ENCODE data around the gene SEMA6B.

The SEMA6B gene

GRCh38 chr19:4493104-4493928 is 66.2 kb downstream of the SEMA6B start:
- DNase-seq: no peak
